Natural killer cell (primary cell): ENCODE measurements around the gene GSTM5. TPM values are rescaled to one million over a fixed set of nuclear protein-coding genes. Genes with fewer than 3 reads are reported as not detected.

Experiments used
- ATAC-seq, 3 donors: fragments of 150-1000 bp in 2 of 3; fragments of 200-7000 bp in 1 of 3; cut with Tn5 transposase; 1 replicate in 1 of 3; 2 replicates in 2 of 3; pipeline ENCODE4 v1.10.0; 2021; ENCODE audit warnings: mild to moderate bottlenecking in 2 of 3, moderate library complexity in 2 of 3
- DNase-seq, 2 donors: peaks; one replicate each; pipeline versions ENCODE4 v3.0.0 to v3.0.0-alpha.2; 2013 to 2021; ENCODE audit warnings: mixed read lengths in 1 of 2
- H3K27ac ChIP-seq: one replicate; pipeline ENCODE4 v1.5.1; 2013; ENCODE audit warnings: mild to moderate bottlenecking, low read length
- H3K27me3 ChIP-seq: one replicate; pipeline ENCODE4 v1.6.1; 2013; ENCODE audit warnings: low read length; ENCODE audit not compliant: control insufficient read depth, insufficient read depth
- H3K36me3 ChIP-seq: one replicate; pipeline ENCODE4 v1.6.1; 2013; ENCODE audit warnings: low read length; ENCODE audit not compliant: control insufficient read depth, insufficient read depth
- H3K4me1 ChIP-seq: one replicate; pipeline ENCODE4 v1.6.1; 2013; ENCODE audit warnings: low read length; ENCODE audit not compliant: control insufficient read depth, insufficient read depth
- H3K4me3 ChIP-seq: one replicate; pipeline ENCODE4 v1.5.1; 2013; ENCODE audit warnings: low read length
- H3K9me3 ChIP-seq: one replicate; pipeline ENCODE4 v1.6.1; 2013; ENCODE audit warnings: low read length; ENCODE audit not compliant: control insufficient read depth, insufficient read depth
- H3K27ac Mint-ChIP-seq, 2 donors: one replicate each; pipeline ENCODE4 v1.8.0; 2022; ENCODE audit warnings: mild to moderate bottlenecking in 2 of 2, mixed read lengths in 2 of 2, moderate library complexity in 1 of 2
- H3K27me3 Mint-ChIP-seq, 2 donors: one replicate each; pipeline ENCODE4 v1.8.0; 2022; ENCODE audit warnings: low read depth in 2 of 2, mixed read lengths in 2 of 2
- H3K36me3 Mint-ChIP-seq: one replicate; pipeline ENCODE4 v1.8.0; 2022; ENCODE audit warnings: mixed read lengths
- H3K4me1 Mint-ChIP-seq, 2 donors: one replicate each; pipeline ENCODE4 v1.8.0; 2022; ENCODE audit warnings: mixed read lengths in 2 of 2
- H3K4me3 Mint-ChIP-seq: one replicate; pipeline ENCODE4 v1.8.0; 2022; ENCODE audit warnings: mild to moderate bottlenecking, moderate library complexity, mixed read lengths
- H3K9me3 Mint-ChIP-seq, 2 donors: one replicate each; pipeline ENCODE4 v1.8.0; 2022; ENCODE audit warnings: mixed read lengths in 2 of 2
- CTCF ChIP-seq: fragments of 200-600 bp; IDR thresholded peaks from one replicate; pipeline ENCODE4 v1.8.0; 2022; ENCODE audit warnings: antibody characterized with exemption
- WGBS: methylation state at CpG from one replicate; pipeline ENCODE4 v1.1.7; 2013; ENCODE audit warnings: missing lambda C conversion rate; ENCODE audit not compliant: insufficient coverage; 5-methylcytosine and 5-hydroxymethylcytosine counted together
- intact Hi-C: fragments of 100-400 bp; cut with micrococcal nuclease; formaldehyde crosslinking; loops from one replicate; pipeline ENCODE4 v1.14.2; 2022
- total RNA-seq, 4 donors: library from RNA; stranded (reverse); fragments of 120-200 nt in 1 of 4; gene quantifications; one replicate each; pipeline versions ENCODE4 v1.2.3 to v1.2.4, GENCODE V29; 2013 to 2022

Gene GSTM5
- total RNA-seq, 3 donors from 2014 or later (not counting 1 experiment from before 2014, with no cell fraction given), result 0.07 to 0.35 TPM; not detected in 1

- DNase-seq (peak in 1 of 2 donors; percentile 9), ATAC-seq (no peak)
- Mint-ChIP-seq H3K27ac (no peak overlapping the region), H3K27me3 (peaks cover 0 to 5% of the 10 kb centered on the region in 2 donors), H3K4me3 (no peak overlapping the region), H3K9me3 (no peaks in the 10 kb centered on the region), H3K4me1 (peaks cover 0 to 4% of the 10 kb centered on the region in 2 donors), H3K36me3 (no peaks in the 10 kb centered on the region)
- no peak overlapping the region for H3K4me3 ChIP-seq
- H3K27me3 ChIP-seq, result no peaks in the 10 kb centered on the region
- no peak for TF ChIP-seq CTCF
- no peaks in the 10 kb centered on the region for H3K9me3 ChIP-seq
- H3K27ac ChIP-seq, result no peak overlapping the region
- no peaks in the 10 kb centered on the region for H3K36me3 ChIP-seq
- intact Hi-C loops, result no loop called here
- WGBS, result 88% methylated on average over 11 of the region's 13 CpGs
- H3K4me1 ChIP-seq, result no peaks in the 10 kb centered on the region
These were observed 46.1 kb downstream of the GSTM5 start for GRCh38 chr1:109757936-109758786.

- 91% methylated on average over 11 of the region's 11 CpGs for WGBS
These were observed 47.7 kb downstream of the GSTM5 start for GRCh38 chr1:109759513-109760334.

GRCh38 chr1:109760581-109761226 is 48.7 kb downstream of the GSTM5 start:
- intact Hi-C loops, result no loop called here
- WGBS, result 85% methylated on average over 7 of the region's 7 CpGs
- no peak overlapping the region for H3K27ac Mint-ChIP-seq

More at GRCh38 chr1:109759513-109760334, 47.7 kb downstream of the GSTM5 start:
- H3K27me3 Mint-ChIP-seq, result peaks cover 5% of the 10 kb centered on the region in 2 donors
- DNase-seq (peak in 1 of 2 donors; percentile 14), ATAC-seq (no peak)
- peaks cover 0 to 9% of the 10 kb centered on the region in 2 donors for H3K4me1 Mint-ChIP-seq
- no peaks in the 10 kb centered on the region for H3K9me3 ChIP-seq
- no peak overlapping the region for H3K27ac Mint-ChIP-seq
- no peaks in the 10 kb centered on the region for H3K36me3 Mint-ChIP-seq
- peaks cover 13% of the 10 kb centered on the region for H3K4me1 ChIP-seq
- no peak overlapping the region for H3K4me3 ChIP-seq
- no peak for TF ChIP-seq CTCF
- H3K9me3 Mint-ChIP-seq, result no peaks in the 10 kb centered on the region
- no peak overlapping the region for H3K27ac ChIP-seq
- H3K4me3 Mint-ChIP-seq, result no peak overlapping the region
- intact Hi-C loops, result no loop called here
- no peaks in the 10 kb centered on the region for H3K27me3 ChIP-seq
- no peaks in the 10 kb centered on the region for H3K36me3 ChIP-seq

More at GRCh38 chr1:109760581-109761226, 48.7 kb downstream of the GSTM5 start:
- Histone ChIP-seq H3K36me3 (no peaks in the 10 kb centered on the region), H3K27me3 (no peaks in the 10 kb centered on the region), H3K4me3 (no peak overlapping the region), H3K27ac (no peak overlapping the region), H3K9me3 (no peaks in the 10 kb centered on the region), H3K4me1 (peaks cover 13% of the 10 kb centered on the region)
- H3K4me1 Mint-ChIP-seq, result peaks cover 0 to 9% of the 10 kb centered on the region in 2 donors
- ATAC-seq, result no peak
- TF ChIP-seq CTCF, result no peak
- H3K4me3 Mint-ChIP-seq, result no peak overlapping the region
- no peaks in the 10 kb centered on the region for H3K36me3 Mint-ChIP-seq
- peaks cover 5 to 10% of the 10 kb centered on the region in 2 donors for H3K27me3 Mint-ChIP-seq
- peak in 1 of 2 donors; percentile 7 for DNase-seq
- no peaks in the 10 kb centered on the region for H3K9me3 Mint-ChIP-seq
